Activated T-helper 9 cell treated with anti-CD3 and anti-CD28 coated beads, Interleukin-2, amount 50 U/mL, for 16 hours (primary cell): ENCODE data around the gene RNF19B.

Experiments
- DNase-seq: peaks from one replicate; pipeline ENCODE4 v3.0.0-alpha.2; 2020; ENCODE audit warnings: low read depth

RNF19B gene

DNA sequence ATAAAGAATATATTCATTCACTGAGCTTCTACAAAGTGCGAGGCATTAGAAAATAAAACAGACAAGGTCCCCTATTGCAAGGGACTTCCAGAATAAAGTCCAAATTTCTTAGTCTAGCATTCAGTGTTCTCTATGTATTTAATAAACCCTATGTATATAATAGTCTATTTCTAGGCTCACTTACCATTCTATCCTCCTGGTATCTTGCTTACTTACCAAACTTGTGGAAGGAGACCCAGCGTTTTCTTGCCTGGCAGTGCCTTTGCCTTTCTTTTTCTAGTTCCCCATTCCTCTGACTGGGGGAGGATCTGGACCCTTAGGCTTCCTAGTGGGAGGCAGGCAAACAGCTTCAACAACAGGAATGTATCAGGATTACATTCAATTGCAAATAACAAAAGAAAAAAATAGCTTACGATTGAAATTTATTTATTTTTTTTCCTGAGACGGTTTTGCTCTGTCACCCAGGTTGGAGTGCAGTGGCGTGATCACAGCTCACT lies 690 bp upstream of the RNF19B start:
- DNase-seq: no peak

DNA sequence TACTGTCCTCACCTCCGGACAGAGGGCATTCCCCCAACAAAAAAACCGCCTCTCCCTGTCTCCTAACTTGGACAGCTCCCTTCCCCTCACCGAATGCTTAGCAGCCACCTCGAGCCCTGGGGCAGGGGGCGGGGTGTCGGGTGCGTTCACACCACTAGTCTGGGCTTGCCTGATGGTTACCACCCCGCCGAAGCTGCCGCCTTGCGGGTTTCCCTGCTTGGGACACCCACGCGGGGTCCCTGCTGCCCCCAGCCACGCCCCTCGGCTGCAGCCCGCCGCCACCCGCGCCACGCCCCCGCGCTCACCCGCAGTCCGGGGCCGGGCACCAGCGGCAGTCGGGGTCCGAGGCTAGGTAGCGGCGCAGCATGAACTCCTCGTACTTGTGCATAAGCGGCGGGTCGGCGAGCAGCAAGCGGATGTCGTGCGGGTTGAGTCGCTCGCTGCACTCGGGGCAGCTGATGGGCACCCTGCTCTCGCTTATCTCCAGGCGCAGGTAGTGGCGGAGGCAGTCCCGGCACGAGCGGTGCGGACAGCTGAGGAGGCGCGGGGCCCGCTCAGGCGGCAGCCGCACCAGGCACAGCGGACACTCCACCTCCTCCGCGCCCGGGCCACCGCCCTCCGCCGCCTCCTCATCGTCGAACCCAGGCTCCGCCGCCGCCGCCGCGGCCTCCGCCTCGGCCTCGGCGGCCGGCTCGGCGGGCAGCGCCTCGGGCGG lies 706 bp downstream of the RNF19B start:
- peak; percentile 46 for DNase-seq

DNA sequence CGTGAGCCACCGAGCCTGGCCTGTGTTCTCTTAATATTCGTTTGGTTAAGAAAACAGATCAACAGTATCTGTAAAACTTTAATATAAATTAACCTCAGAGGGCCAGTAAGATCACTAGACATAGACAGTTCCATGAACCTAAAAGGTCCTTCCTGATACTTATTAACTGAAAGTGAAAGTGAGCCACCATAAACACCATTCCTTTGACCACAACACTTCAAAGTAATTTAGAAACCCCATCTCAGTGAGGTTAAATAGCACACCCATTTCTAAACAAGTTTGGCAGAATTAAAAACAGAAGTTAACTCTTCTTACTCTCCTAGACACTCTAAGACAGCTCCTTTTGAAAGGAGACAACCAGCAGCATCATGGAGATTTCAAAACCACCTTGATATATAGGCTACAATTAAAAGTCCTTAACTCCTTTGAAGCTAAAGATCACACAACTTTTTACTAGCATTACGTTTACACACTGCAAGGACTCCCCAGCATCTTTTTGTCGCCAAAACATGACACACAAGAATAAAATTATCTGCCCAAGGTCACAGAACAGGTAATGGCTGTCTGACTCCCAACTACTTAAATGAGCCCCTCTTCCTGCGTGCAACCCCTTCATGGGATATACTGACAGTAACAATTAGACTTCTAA lies 2.2 kb downstream of the RNF19B start:
- no peak for DNase-seq

DNA sequence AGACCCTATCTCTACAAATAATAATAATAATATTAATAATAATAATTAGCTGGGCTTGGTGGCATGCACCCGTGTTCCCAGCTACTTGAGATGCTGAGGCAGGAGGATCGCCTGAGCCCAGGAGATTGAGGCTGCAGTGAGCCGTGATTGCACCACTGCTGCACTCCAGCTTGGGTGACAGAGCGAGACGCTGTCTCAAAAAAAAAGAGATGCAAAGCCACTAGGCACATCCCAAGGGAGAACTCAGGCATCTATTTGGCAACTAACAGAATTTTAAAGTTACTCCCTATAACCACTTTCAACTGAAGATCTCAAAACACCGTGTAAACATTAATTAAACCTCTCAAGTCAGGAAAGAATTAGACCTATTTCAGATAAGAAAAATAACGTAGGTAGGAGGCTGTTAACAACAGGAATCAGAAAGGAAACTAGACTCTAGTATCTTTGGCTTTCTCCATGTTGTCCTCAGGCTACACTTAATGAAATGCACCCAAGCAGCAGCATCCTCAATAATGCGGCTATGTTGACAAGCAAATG lies 3.7 kb downstream of the RNF19B start:
- DNase-seq: no peak

DNA sequence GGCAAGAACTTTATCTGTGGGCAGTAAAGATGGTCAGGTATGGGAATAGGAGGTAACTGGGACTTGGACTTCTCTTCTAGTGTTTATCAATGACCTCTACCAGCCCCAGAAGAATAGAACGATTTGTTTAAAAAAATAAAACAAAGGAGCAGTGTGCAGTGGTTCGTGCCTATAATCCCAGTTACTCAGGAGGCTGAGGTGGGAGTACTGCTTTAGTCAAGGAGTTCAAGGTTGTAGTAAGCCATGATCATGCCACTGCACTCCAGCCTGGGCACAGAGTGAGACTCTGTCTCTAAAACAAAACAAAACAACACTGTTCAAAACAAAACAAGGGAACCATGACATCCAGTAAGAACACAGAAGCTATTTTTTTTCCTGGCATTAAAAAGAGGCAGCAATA lies 4.3 kb downstream of the RNF19B start:
- DNase-seq: no peak

DNA sequence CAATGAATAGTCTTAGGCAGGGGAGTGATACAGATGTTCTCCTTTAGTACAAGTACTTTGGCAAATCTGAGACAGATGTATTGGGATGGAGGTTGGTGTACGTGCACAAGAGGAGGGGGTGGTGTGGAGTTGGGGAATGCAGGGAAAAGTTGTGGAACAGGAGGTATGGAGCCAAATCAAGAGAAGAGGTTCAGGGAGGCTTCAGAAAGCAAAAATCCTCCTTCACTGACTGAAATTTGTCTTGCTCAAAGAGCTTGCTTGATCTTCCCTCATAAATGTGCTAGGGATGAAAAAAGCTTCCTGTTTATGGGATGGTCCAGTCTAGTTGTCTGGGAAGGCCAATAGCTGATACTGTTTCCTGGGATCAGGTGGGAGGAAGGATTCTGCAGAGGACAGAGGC lies 5.8 kb downstream of the RNF19B start:
- no peak for DNase-seq

DNA sequence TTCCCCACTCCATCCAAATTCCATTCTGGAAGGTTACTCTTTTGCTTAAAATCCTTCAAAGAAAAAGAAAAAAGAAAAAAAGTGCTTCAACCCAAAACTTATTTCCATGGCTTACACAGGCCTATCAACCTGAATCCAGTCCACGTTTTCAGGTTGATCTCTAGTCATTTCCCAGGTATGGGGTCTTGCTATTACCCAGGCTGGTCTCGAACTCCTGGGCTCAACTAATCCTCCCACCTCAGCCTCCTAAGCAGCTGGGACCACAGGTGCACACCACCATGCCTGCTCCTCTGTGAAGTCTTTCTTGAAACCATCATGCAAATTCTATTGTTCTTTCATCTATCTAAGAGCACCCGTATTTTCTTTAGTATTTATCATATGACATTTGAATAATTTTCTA lies 7.6 kb downstream of the RNF19B start:
- no peak for DNase-seq

DNA sequence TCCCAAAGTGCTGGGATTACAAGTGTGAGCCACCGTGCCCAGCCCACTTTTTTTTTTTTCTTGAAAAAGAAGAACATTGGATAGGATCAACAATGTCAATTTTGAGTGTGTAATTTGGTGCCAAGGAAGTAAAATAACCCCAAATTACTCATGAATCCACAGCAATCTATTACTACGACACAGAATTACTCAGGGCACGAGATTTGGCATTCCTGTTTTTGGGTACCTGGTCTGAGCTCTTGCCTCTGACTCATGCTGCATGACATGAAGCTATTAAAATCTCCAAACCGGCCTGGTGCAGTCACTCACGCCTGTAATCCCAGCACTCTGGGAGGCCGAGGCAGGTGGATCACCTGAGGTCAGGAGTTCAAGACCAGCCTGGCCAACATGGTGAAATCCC lies 10.4 kb downstream of the RNF19B start:
- no peak for DNase-seq

DNA sequence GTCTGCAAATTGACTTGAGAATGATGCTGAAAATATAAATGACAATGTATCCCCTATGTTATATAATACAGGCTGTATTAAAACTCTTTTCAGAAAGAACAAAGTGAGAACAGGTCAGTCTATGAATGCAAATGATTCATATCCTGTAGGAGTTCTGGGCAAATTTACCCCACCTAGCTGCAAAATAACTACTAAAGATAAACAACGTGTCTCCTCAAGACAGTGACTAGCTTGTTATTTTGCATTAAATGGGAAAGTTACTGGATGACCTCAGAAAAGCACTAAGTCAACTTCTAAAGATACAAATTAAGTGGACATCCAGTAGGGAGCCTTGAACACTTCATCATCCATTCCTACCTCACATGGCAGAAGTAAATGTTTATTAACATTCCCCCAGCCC lies 11.1 kb downstream of the RNF19B start:
- DNase-seq: no peak

DNA sequence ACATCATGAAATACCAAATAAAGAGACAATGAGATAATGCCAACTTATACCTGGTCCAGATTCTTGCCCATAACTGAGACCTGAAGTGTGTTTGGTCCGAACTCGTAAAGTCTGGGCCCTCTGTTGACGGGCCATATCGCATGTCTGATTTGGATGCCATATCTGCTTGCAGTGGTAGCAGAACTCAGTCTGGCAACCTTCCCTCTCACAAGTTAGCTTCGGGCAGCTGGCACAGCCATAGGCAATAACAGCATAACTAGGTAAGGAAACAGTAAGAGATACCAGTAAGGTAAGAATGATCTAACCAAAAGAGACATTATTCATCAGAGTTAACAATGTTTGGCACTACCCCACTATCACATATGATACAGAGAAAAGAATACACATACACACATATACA lies 15.1 kb downstream of the RNF19B start:
- DNase-seq: no peak

DNA sequence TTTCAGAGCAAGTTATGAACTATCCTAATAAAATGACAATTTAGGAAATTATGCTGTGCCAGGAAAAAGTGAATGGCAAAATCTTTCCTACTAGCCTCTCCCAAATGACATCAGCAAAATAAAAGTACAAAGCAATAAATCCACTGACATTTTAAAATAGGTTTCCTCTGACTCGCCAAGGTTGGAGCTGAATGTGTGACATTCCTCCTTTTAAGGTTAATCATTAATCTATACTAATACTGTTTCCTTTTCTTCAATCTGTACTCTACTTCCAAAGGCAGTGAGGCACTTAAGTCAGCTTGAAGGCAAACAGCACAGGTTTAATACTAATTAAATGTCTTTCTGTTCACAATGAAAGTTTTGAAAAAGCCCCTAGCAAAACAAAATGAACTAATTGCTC lies 15.7 kb downstream of the RNF19B start:
- no peak for DNase-seq

DNA sequence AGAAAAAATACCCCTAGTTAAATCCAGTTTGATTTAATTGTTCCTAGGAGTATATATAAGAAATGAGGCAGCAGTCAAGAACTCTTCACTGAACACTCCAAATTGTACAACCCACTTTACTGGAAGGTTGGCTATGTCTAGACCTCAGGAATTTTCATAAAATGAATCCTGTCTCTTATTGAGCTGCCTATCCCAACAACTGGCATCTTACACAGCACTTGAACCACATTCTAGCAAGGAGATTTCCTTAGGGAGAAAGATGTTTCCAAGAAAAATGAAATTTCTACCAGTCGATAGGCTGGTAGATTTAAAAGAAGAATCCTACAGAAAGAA lies 16.3 kb downstream of the RNF19B start:
- no peak for DNase-seq

DNA sequence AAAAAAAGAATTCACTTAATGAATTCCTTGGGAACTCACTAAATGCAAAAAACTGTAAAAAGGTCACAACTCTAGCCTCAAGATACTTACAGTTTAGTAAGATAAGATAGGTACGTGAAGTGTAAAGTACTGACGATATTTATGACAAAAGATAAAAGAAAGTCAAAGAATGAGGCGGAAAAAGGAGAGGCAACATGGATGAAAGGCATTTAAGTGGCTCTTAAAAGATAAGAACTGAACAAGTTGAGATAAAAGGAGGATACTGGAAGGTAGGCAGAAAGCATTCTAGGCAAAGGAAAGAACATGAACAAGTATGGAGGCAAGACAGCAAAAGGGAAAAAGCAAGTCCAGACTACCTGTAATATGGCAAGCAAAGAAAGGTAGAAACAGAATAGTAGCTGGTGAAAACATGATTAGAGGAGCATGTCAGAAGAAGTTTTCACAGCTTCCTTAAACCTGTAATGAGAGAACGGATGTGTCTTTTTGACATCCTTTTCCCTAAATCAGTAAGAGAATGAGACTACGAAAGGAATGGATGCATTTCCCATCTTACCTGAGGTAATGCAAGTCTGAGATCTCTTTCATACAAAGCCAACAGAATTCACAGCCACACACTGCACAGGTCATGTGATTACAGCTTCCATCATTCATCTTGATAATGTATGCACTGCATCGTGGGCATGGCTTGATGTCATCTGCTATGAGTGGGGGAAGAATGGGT lies 16.8 kb downstream of the RNF19B start:
- no peak for DNase-seq

DNA sequence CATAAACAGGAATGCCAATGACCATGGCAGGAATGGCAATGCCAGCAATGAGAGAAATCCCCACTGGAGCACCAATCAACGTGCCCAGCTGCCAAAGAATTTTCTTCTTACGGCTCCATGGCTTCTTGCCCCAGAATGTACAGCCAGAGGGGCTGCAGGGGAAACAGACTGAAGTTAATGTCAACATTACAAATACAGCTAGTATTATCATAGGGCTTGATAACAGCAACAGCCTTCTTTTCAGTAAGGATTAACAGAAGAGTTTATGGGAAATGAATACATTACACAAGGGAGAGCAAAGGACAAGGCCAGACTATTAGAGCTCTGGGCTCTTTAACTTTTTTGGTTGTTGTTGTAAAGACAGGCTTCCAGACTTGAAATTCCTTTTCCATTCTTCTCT lies 18.2 kb downstream of the RNF19B start:
- DNase-seq: no peak

DNA sequence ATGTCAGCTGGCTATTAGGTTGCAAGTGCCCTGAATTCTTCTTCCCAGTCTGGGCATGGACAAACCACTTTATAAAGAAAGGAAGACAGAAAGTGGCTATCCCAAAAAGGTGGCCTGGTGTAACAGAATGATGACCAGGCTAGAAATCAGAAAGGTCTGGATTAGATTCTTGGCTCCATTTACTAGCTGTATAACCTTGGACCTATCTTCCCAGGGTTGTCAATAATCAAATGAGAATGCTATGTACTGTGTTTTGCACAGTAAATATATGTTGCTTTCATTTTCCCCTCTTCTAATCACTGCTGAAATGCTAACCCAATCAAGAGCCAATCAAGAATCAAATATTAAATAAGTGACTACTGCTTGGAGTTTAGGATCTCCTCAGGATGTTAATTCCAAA lies 20.4 kb downstream of the RNF19B start:
- DNase-seq: no peak

DNA sequence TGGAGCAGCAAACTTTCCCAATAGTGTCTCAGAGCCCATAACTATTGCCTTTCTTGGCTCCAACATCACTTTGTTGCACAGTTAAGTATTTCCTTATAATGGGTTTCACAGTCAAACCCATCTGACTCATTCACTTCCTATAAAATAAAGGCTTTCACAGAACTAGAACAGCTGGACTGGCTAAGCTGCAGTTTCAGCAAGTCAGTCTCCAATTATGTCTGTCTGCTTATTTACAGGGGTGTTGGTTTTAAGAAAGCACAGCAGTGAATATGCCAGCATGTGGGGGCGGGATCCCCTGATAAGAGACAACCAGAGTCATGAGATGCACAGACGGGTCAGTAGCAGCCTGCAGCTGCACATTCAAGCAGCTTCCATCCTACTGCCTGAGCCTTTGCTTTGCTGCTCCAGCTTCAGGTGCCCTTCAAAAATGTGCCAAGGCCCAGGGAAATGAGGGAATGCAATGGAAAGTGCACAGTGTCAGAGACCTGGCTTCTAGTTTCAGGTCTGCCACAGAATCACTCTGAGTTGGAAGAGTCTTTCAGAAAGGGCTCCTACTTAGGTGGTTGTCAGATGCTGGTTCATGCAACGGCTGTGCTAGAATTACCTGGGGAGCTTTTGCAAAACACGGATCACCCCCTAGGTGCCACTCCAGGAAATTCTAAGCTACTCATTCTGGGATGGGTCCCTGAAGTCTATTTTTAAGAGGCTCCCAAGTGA lies 24.8 kb downstream of the RNF19B start:
- no peak for DNase-seq

DNA sequence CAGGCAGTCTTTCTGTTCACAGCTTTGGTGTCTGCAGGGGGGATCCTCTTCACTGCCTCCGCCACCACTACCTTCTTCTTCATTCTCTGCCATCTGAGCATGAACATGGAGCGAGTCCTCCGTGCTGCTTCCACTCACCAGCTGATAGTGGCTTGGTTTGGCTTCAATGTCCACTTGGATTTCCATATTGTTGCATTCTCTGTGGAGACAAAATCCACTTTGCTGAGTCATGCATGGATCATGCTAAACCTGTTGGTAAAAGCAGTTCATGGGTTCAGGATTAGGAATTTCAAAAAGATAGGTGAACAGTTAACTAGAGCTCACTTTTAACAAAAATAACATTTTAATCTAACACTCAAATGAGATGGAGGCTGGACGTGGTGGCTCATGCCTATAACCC lies 27.5 kb downstream of the RNF19B start:
- DNase-seq: no peak

DNA sequence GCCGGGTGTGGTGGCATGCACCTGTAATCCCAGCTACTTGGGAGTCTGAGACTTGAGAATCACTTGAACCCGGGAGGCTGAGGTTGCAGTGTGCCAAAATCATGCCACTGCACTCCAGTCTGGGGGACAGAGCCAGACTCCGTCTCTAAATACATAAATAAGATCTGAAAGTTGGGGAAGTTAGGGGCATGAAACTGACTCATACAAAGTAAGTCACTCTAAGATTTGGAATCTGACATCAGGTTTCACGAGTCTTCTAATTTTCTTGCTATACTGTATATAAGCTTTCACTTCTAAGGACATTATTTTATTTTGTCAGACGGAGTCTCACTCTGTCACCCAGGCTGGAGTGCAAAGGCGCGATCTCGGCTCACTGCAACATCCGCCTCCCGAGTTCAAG lies 30.1 kb downstream of the RNF19B start:
- DNase-seq: no peak

DNA sequence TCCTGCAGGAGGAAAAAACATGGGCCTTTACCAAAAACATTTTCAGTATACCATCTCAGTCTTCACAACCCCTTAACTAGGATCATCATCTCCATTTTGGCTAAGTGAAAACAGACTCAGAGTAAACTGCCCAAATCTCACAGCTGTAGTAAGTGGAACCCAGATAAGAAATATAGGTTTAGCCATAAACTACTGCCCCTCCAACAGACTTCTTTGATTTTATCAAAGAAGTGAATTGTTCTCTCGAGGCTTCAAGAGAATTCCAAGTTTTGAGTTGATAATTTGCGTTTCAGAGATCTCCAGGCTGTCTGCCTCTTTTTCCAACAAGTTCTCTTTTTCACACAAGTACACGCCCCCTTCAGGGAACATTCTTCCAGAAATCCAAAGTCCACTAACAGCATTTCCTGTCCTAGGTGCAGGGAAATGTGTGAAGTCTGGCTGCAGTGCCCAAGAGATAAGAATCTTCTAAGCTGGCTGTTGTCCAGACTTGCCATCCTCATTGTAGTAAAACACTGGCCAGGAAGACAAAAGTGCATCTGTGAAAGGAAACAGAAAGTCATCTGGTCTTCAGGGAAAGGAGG lies 30.8 kb downstream of the RNF19B start:
- no peak for DNase-seq

DNA sequence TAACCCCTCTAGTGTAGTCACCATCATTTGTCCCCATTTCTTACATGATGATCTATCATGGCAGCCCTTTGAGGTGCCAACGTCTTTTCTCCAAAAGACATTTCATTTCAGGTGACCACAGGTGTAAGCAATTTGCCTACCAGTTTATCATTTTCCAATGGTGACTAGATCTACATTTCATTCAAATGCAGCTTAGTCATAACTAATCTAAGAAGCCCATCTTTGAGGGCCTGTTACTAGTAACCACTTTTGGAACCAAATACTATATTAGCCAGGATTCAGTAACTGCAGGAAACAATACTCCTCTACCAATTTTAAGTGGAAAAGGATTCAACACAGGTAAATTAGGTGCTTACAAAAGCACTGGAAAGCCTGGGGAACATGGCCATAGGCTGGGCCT lies 32.8 kb downstream of the RNF19B start:
- no peak for DNase-seq

DNA sequence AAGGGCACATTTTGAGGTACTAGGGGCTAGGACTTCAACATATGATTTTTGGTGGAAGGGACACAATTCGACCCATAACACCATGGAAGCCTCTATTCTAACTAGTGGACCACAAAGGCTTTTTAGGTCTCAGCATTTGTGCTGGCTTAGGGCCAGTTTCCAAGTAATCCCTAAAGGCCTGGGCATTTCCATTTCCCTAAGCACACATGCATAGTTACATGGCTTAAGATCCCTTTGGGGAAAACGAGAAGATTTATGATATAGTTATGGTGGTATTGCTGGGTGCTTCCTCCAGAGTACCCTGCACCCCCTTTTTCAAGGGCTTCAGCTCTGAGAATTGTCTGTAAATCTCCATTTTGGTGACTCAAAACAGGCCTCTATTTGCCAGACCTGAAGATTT lies 35.2 kb downstream of the RNF19B start:
- DNase-seq: no peak

DNA sequence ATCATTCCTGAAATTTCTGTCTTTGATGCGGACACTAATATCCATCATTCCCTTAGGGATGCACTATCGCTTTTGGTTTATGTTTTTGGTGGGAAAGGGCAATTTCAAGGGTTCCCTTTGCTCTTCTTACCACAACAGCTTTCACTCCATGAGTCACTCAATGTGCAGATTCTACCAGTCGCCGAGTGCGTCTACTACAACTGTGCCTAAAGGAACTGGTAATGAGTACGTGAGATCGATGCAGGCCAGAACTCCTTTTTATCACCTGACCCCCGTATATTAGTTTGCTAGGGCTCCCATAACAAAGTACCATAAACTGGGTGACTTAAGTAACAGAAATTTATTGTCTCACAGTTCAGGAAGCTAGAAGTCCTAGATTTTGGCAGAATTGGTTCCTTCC lies 35.9 kb downstream of the RNF19B start:
- DNase-seq: no peak
